H1 (cell line): ENCODE measurements around the gene HECTD1. TPM values are rescaled to one million over a fixed set of nuclear protein-coding genes. Genes with fewer than 3 reads are reported as not detected.

Experiments used
- GABPA ChIP-seq: IDR thresholded peaks from 2 replicates; pipeline ENCODE4 v1.6.1; 2011; ENCODE audit warnings: mild to moderate bottlenecking, low read length, moderate library complexity, borderline replicate concordance; ENCODE audit not compliant: insufficient read depth
- RAD21 ChIP-seq, 2 experiments: IDR thresholded peaks in 1 of 2; conservative IDR thresholded peaks in 1 of 2; 2 replicates each; pipeline ENCODE4 v1.6.1; 2011; ENCODE audit warnings: low read depth in 2 of 2, low read length in 2 of 2, improper control_type of control experiment in 1 of 2, inconsistent platforms in 1 of 2, mild to moderate bottlenecking in 1 of 2, moderate library complexity in 1 of 2
- SP2 ChIP-seq: IDR thresholded peaks from 2 replicates; pipeline ENCODE4 v1.6.1; 2012; ENCODE audit warnings: mild to moderate bottlenecking, low read length, inconsistent platforms
- polyA plus RNA-seq, 7 experiments: library from polyadenylated mRNA; depleted of rRNA in 3 of 7; stranded (reverse) in 5 of 7; unstranded in 2 of 7; fragments of >200 nt in 5 of 7; fragments of 200-250 nt in 2 of 7; gene quantifications; 1 replicate in 5 of 7; 2 replicates in 1 of 7; 4 replicates in 1 of 7; pipeline versions ENCODE4 v1.2.1 to v1.2.3, GENCODE V29; 2011 to 2013; ENCODE audit warnings: missing spikeins in 2 of 7, mixed read lengths in 2 of 7
- total RNA-seq: library from RNA; stranded (reverse); fragmentation: NEBNext Ultra II Directional; extraction: Animal tissue kit (Norgen Biotek cat#: 25700); gene quantifications from 2 replicates; pipeline ENCODE4 v1.2.1, GENCODE V29; 2021

HECTD1 gene
- total and polyA plus RNA-seq, 2 of the 8 experiments (the other 6 are each of a cell fraction or from before 2014, with no cell fraction given), result 44.7 to 105 TPM

GRCh38 chr14:31137214-31137889 lies 70.2 kb downstream of the HECTD1 start (continued):
- no peak for TF ChIP-seq RAD21 (IDR thresholded peaks at IDR 0.05 in 1 of 2, conservative IDR thresholded peaks at IDR 0.05 in 1 of 2; ENCODE audit: low read depth in 2 of 2, low read length in 2 of 2)
- TF ChIP-seq SP2, result no peak
- TF ChIP-seq GABPA, result no peak
